Right renal cortex interstitium (tissue), 3 donors: ENCODE data around the gene WDSUB1. TPM values are rescaled to one million over a fixed set of nuclear protein-coding genes. Genes with fewer than 3 reads are reported as not detected.

Source experiments
- DNase-seq, 3 donors: peaks; one replicate each; pipeline ENCODE4 v3.0.0-alpha.2; 2013; ENCODE audit warnings: low read depth in 3 of 3, low spot score in 2 of 3
- polyA plus RNA-seq, 3 donors: library from polyadenylated mRNA; unstranded; fragments of 120-200 nt; gene quantifications; one replicate each; pipeline ENCODE4 v1.2.1, GENCODE V29; 2013; ENCODE audit not compliant: insufficient read length in 3 of 3

Gene WDSUB1
- polyA plus RNA-seq, 3 donors, result 26.6 to 32.9 (median 32.7) TPM

GRCh38 chr2:159226608-159227385, 59.7 kb downstream of the WDSUB1 start:
- no peak for DNase-seq

DNA sequence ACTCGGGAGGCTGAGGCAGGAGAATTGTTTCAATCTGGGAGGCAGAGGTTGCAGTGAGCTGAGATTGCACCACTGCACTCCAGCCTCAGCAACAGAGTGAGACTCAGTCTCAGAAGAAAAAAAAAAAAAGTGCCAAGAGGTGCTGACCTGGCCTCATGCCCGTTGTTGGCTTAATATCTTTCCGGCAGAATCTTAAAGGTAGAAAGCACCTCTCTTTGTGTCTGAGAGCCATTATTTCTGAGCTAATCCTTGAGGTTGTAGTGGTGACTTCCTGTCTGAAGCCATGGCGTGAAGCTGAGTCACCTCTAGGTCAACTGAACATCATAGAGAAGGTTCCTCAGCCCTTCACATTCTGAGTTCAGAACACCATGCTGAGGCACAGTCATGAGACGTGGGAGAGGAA, 60.4 kb downstream of the WDSUB1 start:
- DNase-seq, result no peak

DNA sequence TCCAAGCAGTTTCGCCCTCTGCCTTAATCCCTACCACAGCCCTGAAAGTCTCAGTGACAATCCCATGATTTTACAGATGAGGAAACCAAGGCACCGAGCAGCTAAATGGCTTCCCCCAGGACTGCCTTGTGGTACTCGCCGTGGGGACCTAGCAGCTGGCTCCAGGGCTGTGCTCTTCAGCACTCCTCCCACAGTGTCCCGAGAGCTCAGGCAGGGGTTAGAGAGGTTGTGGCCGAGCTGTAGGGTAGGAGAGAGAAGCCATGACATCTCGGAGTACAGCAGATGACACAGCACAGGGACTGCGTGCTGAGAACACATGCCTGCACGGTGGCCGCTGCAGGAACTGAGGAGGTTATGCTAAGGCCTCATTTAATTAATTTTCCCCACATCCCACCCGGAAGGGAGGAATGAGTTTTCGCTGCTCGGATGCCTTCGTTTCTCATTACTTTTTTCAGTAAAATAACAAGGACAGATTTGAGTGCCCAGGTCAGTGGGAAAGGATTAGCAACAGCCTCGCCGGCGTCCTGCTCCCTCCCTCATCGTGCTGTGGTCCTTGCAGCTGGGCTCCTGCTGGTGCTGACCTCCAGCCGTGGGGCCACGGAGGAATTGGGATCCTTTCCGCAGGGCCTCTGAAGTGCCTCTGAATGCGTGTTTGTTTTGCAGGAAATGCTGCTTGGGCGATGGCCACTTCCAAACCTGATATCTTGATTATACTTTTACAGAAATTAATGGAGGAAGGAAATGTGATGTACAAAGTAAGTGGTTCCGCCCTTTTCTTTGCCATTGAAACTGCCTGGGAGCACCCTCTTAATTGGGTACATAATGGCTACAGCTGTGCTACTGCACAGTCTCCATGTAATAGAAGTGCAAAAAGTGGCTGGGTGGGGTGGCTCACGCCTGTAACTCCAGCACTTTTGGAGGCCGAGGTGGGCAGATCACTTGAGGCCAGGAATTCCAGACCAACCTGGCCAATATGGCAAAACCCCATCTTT, 61.2 kb downstream of the WDSUB1 start:
- DNase-seq, result no peak

- no peak for DNase-seq
Observed at GRCh38 chr2:159224061-159224813, 62.3 kb downstream of the WDSUB1 start.

GRCh38 chr2:159219394-159219998, 67.0 kb downstream of the WDSUB1 start:
- DNase-seq, result no peak

GRCh38 chr2:159218389-159218788, 68.1 kb downstream of the WDSUB1 start:
- DNase-seq, result no peak

- DNase-seq, result no peak
Observed at GRCh38 chr2:159217676-159218075, 68.8 kb downstream of the WDSUB1 start.

GRCh38 chr2:159215116-159215515, 71.4 kb downstream of the WDSUB1 start:
- DNase-seq, result no peak

GRCh38 chr2:159214325-159214865, 72.1 kb downstream of the WDSUB1 start:
- DNase-seq, result no peak

DNA sequence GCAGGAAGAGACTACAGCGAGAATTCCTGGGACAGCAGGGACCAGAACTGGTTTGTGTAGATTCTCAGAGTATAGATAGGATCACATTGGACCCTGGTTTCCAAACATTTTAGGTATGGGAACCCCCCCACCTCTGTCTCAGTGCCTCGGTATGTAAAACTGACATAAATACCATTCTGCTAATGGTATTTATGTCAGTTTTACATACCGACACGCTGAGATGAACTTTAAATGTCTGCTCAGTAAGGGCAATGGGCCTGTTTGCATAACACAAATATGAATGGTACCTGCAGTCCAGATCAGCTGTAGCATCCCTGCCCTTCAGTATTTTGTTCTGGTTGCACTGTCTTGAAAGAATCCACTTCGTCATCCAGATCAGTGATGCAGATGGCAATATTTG, 73.2 kb downstream of the WDSUB1 start:
- no peak for DNase-seq

GRCh38 chr2:159211447-159212396, 74.8 kb downstream of the WDSUB1 start:
- peak in 2 of 3 donors; percentile 20 to 32 for DNase-seq

DNA sequence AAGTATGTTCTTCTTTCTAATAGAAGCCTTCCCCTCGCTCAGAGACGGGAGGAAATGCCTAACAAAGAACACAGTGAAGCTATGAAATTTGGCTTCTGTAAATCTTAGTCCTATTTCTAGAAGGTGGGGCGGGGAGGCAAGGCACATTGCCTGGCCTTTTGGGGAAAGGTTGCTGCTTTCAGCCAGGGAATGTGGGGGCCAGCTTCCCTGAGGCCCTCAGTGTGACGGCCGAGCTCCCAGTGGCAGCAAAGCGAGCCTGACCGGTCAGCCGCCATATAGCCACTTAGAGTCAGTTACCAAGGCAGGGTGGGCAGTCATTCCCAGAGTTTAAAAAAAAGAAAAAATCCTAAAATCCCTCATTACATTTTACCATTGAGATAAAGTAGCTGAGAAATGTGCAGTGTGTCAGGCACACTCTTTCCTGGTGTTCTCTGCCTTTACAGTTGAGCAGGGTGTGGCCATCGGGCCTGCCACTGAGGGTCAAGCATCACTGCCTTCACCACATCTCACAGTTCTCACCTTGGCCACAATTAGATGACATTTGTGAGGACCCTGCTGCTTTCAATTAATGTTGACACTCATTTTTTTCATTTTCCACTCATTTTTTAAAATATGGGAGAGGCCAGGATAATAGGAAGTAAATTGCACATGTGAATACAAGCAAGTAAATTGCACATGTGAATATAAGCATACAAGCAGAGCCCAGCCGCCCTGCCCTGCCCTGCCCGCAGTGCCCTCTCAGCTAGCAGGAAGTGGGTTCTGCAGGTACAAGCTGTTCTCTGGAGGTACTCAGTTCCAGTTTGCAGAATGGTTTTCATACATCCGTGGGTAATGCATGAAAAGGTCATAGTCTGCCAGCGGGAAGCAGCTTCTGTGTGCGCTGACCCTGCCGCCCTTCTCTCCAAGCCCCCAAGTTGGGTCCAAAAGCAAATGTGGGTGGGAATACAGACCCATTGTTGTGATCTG, 76.9 kb downstream of the WDSUB1 start:
- no peak for DNase-seq

- no peak for DNase-seq
Observed at GRCh38 chr2:159208438-159208837, 78.1 kb downstream of the WDSUB1 start.

- DNase-seq, result no peak
Observed at GRCh38 chr2:159206736-159207380, 79.6 kb downstream of the WDSUB1 start.

- no peak for DNase-seq
Observed at GRCh38 chr2:159204381-159205144, 81.9 kb downstream of the WDSUB1 start.

GRCh38 chr2:159202568-159203071, 83.9 kb downstream of the WDSUB1 start:
- no peak for DNase-seq
